A673 (cell line): ENCODE measurements around the gene GPT2.

Source experiments
- EZH2 ChIP-seq: fragments of 200-600 bp; sonication (generic); IDR thresholded peaks from 2 replicates; pipeline ENCODE4 v1.6.1; 2017; ENCODE audit warnings: borderline replicate concordance, low read depth, mild to moderate bottlenecking, mixed read lengths, antibody characterized with exemption, low read length; ENCODE audit not compliant: poor library complexity, severe bottlenecking
- TF ChIP-seq, protein P1 (sequence below): fragments of 300-800, 200-600 bp; sonication (generic); conservative IDR thresholded peaks from 2 replicates; pipeline ENCODE4 v1.5.1; 2017; ENCODE audit warnings: low read depth, mild to moderate bottlenecking, antibody characterized with exemption, low read length, moderate library complexity, mixed read lengths

DNA sequence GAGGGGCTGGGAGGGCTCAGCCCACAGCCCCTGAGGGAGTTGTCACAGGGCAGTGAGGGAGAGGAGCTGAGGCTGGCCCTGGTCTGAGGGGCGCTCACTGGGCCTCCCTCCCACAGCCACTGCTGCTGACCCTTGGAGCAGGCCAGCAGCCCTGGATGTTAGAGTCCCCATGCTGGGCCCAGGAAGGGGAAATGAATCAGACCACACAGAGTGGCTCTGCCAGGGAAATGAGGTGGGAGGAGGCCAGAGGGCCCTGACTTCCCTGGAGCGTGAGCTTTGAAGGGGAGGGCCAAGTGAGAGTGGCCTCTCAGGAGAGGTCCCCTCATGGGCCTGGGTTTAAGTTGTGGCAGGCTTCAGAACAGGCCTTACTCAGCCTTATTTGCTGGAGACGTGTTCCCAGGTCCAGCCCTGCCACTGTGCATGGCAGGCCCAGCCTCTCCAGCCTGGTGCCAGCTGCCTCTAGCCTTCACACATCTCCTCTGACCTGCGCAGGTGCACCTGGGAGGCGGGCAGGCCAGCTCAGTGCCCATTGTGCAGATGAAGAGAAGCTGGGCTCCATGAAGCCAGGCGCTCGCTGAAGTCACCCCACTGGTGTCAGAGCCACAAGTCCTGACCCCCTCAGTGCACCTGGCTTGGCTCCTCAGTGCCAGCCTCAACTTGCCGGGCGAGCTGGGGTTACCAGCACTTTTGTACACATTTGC lies 15.4 kb downstream of the GPT2 start:
- TF ChIP-seq, protein P1, sequence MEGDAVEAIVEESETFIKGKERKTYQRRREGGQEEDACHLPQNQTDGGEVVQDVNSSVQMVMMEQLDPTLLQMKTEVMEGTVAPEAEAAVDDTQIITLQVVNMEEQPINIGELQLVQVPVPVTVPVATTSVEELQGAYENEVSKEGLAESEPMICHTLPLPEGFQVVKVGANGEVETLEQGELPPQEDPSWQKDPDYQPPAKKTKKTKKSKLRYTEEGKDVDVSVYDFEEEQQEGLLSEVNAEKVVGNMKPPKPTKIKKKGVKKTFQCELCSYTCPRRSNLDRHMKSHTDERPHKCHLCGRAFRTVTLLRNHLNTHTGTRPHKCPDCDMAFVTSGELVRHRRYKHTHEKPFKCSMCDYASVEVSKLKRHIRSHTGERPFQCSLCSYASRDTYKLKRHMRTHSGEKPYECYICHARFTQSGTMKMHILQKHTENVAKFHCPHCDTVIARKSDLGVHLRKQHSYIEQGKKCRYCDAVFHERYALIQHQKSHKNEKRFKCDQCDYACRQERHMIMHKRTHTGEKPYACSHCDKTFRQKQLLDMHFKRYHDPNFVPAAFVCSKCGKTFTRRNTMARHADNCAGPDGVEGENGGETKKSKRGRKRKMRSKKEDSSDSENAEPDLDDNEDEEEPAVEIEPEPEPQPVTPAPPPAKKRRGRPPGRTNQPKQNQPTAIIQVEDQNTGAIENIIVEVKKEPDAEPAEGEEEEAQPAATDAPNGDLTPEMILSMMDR: no peak
- TF ChIP-seq EZH2: no peak
